ENCODE data around the gene GCAT.
A peak's percentile ranks its signal among the peaks of the same experiment; 100 is the strongest.

GRCh38 chr22:37818409-37819104 is 10.8 kb downstream of the GCAT start:
- TF ChIP-seq CTCF (IDR thresholded peaks at IDR 0.05) (peak; percentile 23 to 55 (median 23)), POLR2A (IDR thresholded peaks at IDR 0.05) (no peak)

Data from testis (tissue), 2 donors.